A549 (cell line): ENCODE measurements around the gene ARPC1B. TPM values are rescaled to one million over a fixed set of nuclear protein-coding genes. Genes with fewer than 3 reads are reported as not detected.
"Not testable (repeated sequence)": the region's sequence is repeated elsewhere in the genome, so short reads cannot be mapped to it uniquely, and the experiment has no call there.

Experiments used
- ATAC-seq, 2 experiments: fragments of 200-7000 bp in 1 of 2; fragments of >200 bp in 1 of 2; cut with Nextera tagmentation in 1 of 2; cut with Tn5 transposase in 1 of 2; 3 replicates each; pipeline versions ENCODE4 v1.8.0 to v1.9.1; 2018 to 2020; ENCODE audit warnings: mild to moderate bottlenecking in 1 of 2, moderate library complexity in 1 of 2
- CTCF ChIA-PET: fragments of 300-600 bp; sonication (Branson Sonifier 250); formaldehyde crosslinking; extraction: SDS; loops from one replicate; lab custom pipeline; 2021; ENCODE audit warnings: antibody characterized with exemption, inconsistent platforms; lab: Yijun Ruan, JAX
- POLR2A ChIA-PET: fragments of 350-600 bp; formaldehyde crosslinking; extraction: SDS; loops from one replicate; lab custom pipeline; 2021; ENCODE audit warnings: antibody characterized with exemption, inconsistent platforms; lab: Yijun Ruan, JAX
- DNase-seq, 2 experiments: peaks; one replicate each; pipeline versions ENCODE4 v3.0.0 to v3.0.0-alpha.2; 2011 to 2016; ENCODE audit warnings: low read depth in 1 of 2, low spot score in 1 of 2
- FAIRE-seq: peaks from 2 replicates; lab custom pipeline; 2011; peaks lifted over from hg19 to GRCh38; lab: Jason Lieb, UNC
- H3K27ac ChIP-seq, 2 experiments: fragments of >200 bp; sonication (Bioruptor Twin); formaldehyde crosslinking; 3 replicates each; pipeline ENCODE4 v1.5.1; 2016 to 2017
- H3K4me1 ChIP-seq: fragments of >200 bp; sonication (Bioruptor Twin); formaldehyde crosslinking; 3 replicates; pipeline ENCODE4 v1.6.1; 2016
- H3K4me2 ChIP-seq: fragments of >200 bp; sonication (Bioruptor Twin); formaldehyde crosslinking; 3 replicates; pipeline ENCODE4 v1.6.1; 2016
- H3K4me3 ChIP-seq: fragments of >200 bp; sonication (Bioruptor Twin); formaldehyde crosslinking; 3 replicates; pipeline ENCODE4 v1.5.1; 2016
- H3K9me3 ChIP-seq: fragments of >200 bp; sonication (Bioruptor Twin); formaldehyde crosslinking; 3 replicates; pipeline ENCODE4 v1.6.1; 2016
- ATOH8 ChIP-seq: fragments of 250-450 bp; sonication (Bioruptor Pico); IDR thresholded peaks from 2 replicates; pipeline ENCODE4 v1.5.0; 2020; ENCODE audit warnings: low read depth, mild to moderate bottlenecking, moderate library complexity
- BCL3 ChIP-seq: fragments of >200 bp; sonication (Bioruptor Twin); formaldehyde crosslinking; IDR thresholded peaks from 3 replicates; pipeline ENCODE4 v1.6.1; 2016
- BHLHE40 ChIP-seq: IDR thresholded peaks from 2 replicates; pipeline ENCODE4 v1.6.1; 2012; ENCODE audit warnings: low read depth, low read length, inconsistent platforms
- CBX8 ChIP-seq: fragments of 200-600 bp; sonication (generic); IDR thresholded peaks from 2 replicates; pipeline ENCODE4 v1.6.1; 2016
- EHF ChIP-seq: fragments of 250-450 bp; sonication (Bioruptor Pico); IDR thresholded peaks from 2 replicates; pipeline ENCODE4 v1.5.0; 2020; ENCODE audit warnings: mild to moderate bottlenecking
- EHMT2 ChIP-seq: fragments of 200-600 bp; sonication (generic); IDR thresholded peaks from 2 replicates; pipeline ENCODE4 v1.6.1; 2016; ENCODE audit warnings: antibody characterized with exemption, low read depth, mild to moderate bottlenecking, moderate library complexity
- ESRRA ChIP-seq: fragments of 150-350 bp; IDR thresholded peaks from 2 replicates; pipeline ENCODE4 v1.6.1; 2014; ENCODE audit warnings: mild to moderate bottlenecking, low read length, borderline replicate concordance
- HEYL ChIP-seq: fragments of 250-450 bp; sonication (Bioruptor Pico); IDR thresholded peaks from 2 replicates; pipeline ENCODE4 v1.8.0; 2021; ENCODE audit warnings: mild to moderate bottlenecking, moderate library complexity
- HOXB13 ChIP-seq: fragments of 250-450 bp; sonication (Bioruptor Pico); IDR thresholded peaks from 2 replicates; pipeline ENCODE4 v1.5.0; 2020; ENCODE audit warnings: low read depth, mild to moderate bottlenecking, moderate library complexity
- JUNB ChIP-seq: fragments of >200 bp; sonication (Bioruptor Twin); formaldehyde crosslinking; IDR thresholded peaks from 2 replicates; pipeline ENCODE4 v1.6.1; 2016
- MAFK ChIP-seq: fragments of 450-650 bp; IDR thresholded peaks from 2 replicates; pipeline ENCODE4 v1.6.1; 2014; ENCODE audit not compliant: partially characterized antibody
- NFE2L2 ChIP-seq: fragments of 150-350 bp; conservative IDR thresholded peaks from 2 replicates; pipeline ENCODE4 v1.6.1; 2014; ENCODE audit warnings: low read length
- RCOR1 ChIP-seq: fragments of 150-350 bp; IDR thresholded peaks from 2 replicates; pipeline ENCODE4 v1.6.1; 2014; ENCODE audit warnings: antibody characterized with exemption, low read length, low read depth
- REST ChIP-seq: fragments of 200-600 bp; sonication (generic); IDR thresholded peaks from 2 replicates; pipeline ENCODE4 v1.6.1; 2016; ENCODE audit warnings: antibody characterized with exemption, mild to moderate bottlenecking, moderate library complexity
- RNF2 ChIP-seq: fragments of 200-600 bp; sonication (generic); IDR thresholded peaks from 2 replicates; pipeline ENCODE4 v1.6.1; 2016; ENCODE audit warnings: low read depth, mild to moderate bottlenecking, antibody characterized with exemption, moderate library complexity, borderline replicate concordance
- SMC3 ChIP-seq: fragments of >200 bp; sonication (Bioruptor Twin); formaldehyde crosslinking; IDR thresholded peaks from 3 replicates; pipeline ENCODE4 v1.6.1; 2018; ENCODE audit warnings: inconsistent platforms
- ZC3H11A ChIP-seq: fragments of 450-650 bp; IDR thresholded peaks from 2 replicates; pipeline ENCODE4 v1.6.1; 2014; ENCODE audit warnings: antibody characterized with exemption, mild to moderate bottlenecking
- ZSCAN20 ChIP-seq: fragments of 250-450 bp; sonication (Bioruptor Pico); IDR thresholded peaks from 2 replicates; pipeline ENCODE4 v1.8.0; 2022; ENCODE audit warnings: mild to moderate bottlenecking, moderate library complexity
- WGBS: methylation state at CpG from one replicate; pipeline ENCODE4 v1.1.6; 2017; ENCODE audit errors: missing lambda C conversion rate; 5-methylcytosine and 5-hydroxymethylcytosine counted together
- polyA plus RNA-seq, 4 experiments: library from polyadenylated mRNA; depleted of rRNA in 3 of 4; stranded (reverse); fragments of >200 nt; fragmentation: RNase III in 1 of 4; extraction: RNeasy Plus Mini Kit Qiagen cat#74134 plus additional on column Dnase treatment in 1 of 4; gene quantifications; 2 replicates in 3 of 4; 3 replicates in 1 of 4; pipeline ENCODE4 v1.2.3, GENCODE V29; 2011 to 2017
- TF ChIP-seq, protein P1 (sequence below): IDR thresholded peaks from 2 replicates; pipeline ENCODE4 v1.6.1; 2012
- TF ChIP-seq, protein P2 (sequence below): IDR thresholded peaks from 2 replicates; pipeline ENCODE4 v1.6.1; 2012

The ARPC1B gene
- polyA plus RNA-seq, 2 of the 4 experiments (the other 2 are of a cell fraction) = 197 to 294 TPM

- no peak for TF ChIP-seq BCL3
- TF ChIP-seq JUNB = no peak
- no peak for TF ChIP-seq SMC3
- TF ChIP-seq, protein P1, sequence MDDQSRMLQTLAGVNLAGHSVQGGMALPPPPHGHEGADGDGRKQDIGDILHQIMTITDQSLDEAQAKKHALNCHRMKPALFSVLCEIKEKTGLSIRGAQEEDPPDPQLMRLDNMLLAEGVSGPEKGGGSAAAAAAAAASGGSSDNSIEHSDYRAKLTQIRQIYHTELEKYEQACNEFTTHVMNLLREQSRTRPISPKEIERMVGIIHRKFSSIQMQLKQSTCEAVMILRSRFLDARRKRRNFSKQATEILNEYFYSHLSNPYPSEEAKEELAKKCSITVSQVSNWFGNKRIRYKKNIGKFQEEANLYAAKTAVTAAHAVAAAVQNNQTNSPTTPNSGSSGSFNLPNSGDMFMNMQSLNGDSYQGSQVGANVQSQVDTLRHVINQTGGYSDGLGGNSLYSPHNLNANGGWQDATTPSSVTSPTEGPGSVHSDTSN = no peak
- no peak for TF ChIP-seq ESRRA
- TF ChIP-seq, all 56 proteins: peak for 0
These were observed 4.6 kb downstream of the ARPC1B start (continued) for GRCh38 chr7:99379043-99379577.

- ATAC-seq, H3K4me3 ChIP-seq, POLR2A ChIA-PET, DNase-seq, FAIRE-seq, H3K9me3 ChIP-seq: not testable (repeated sequence)
- H3K4me1 ChIP-seq = peaks cover 54% of the 10 kb centered on the region
- CTCF ChIA-PET = interaction anchor here (1.1 kb wide), 1 partner anchor 20 kb away, joined by 3 read pairs; no protein-coding TSS in a partner anchor
- peak overlapping the region; percentile 52 to 78; a peak in 5 of 6 replicates for H3K27ac ChIP-seq
- peak overlapping the region; percentile 60 for H3K4me2 ChIP-seq
- WGBS = 66% methylated on average over 7 of the region's 7 CpGs
These were observed 5.1 kb downstream of the ARPC1B start for GRCh38 chr7:99379693-99380031.

DNA sequence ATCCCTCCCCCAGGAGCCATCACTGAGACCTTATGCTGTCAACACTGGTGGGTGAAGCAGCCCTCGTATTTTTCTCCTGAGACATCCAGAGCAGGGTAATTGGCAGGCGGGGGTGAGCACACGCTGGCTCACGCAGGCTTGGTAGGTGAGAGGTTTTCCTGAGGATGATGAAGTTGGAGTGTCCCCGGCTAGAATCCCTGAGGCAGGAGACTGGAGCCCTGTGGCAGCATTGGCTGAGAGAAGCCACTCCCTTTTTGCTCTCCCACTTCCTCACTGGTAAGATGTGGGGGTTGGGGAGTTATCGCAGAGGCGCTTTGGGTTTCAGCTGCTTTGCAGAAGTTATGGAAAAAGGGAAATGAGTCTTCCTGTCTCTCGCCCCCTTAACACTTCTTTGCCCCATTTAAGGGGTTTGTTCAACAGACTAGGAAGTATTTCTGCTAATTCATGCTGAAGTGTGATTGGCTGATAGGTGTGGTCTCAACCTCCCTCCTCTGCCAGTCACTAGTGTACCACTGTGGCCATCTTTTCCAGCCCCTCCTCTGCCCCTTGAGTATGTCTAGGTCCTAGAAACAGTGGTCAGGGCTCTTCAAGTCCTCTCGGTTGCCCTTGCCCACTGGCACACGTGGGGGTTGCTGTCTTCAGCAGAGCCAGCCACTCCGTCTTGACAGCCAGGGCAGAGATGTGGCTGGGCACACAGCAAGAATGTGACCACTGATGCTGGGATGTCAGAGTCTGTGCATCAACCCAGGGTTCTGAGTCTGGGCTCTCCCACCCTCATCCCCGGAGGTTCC is 5.7 kb downstream of the ARPC1B start:
- ATAC-seq (peak; percentile 14 to 23; a peak in 3 of 6 replicates), FAIRE-seq (no peak), DNase-seq (no peak)
- peak overlapping the region; percentile 52 to 78; a peak in 5 of 6 replicates for H3K27ac ChIP-seq
- ChIA-PET CTCF (no interaction called here), POLR2A (no interaction called here)
- no peak overlapping the region for H3K4me3 ChIP-seq
- H3K4me1 ChIP-seq = peaks cover 54% of the 10 kb centered on the region
- no peak for TF ChIP-seq MAFK
- no peaks in the 10 kb centered on the region for H3K9me3 ChIP-seq
- H3K4me2 ChIP-seq = peak overlapping the region; percentile 60
- WGBS = 65% methylated on average over 12 of the region's 12 CpGs

DNA sequence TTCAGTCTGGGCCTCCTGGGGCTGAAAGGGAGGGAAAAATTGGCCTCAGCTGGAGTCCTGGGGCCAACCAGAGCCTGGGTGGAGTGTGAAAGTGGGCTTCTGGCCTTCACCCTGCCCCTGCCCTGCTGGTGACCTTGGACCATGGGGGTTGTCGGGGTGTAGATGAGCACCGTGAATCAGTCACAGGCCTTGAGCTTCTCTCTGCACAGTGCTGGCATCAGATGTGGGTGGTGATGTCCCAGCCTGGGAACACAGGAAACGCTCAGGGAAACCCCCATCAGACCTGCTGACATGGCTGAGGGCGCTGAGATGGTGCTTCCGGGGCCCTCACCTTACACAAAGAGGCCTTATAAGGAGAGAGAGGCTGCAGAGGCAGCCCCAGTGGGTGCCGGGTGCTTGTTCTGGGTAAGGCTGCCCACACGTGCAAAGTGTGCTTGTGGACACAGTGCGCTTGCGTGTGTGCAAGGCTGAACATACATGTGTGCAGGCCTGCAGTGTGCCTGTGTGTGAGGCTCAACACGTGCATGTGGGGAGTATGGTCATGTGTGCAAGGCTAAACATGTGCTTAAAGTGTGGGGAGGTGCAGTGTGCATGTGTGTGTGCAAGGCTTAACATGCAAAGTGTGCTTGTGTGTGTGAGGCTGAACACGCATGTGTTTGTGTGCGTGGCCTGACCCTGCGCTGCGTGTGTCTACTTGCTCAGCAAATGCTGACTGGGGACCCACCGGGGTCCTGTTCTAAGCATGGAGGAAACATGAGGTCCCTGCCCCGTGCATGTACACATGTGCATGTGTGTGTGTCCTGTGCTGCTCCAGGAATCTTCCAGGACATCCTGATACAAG is 6.5 kb downstream of the ARPC1B start:
- DNase-seq (no peak), ATAC-seq (peak; percentile 8; a peak in 4 of 6 replicates), FAIRE-seq (no peak)
- no peaks in the 10 kb centered on the region for H3K9me3 ChIP-seq
- 78% methylated on average over 16 of the region's 16 CpGs for WGBS
- H3K27ac ChIP-seq = peak overlapping the region; percentile 52 to 78; a peak in 4 of 6 replicates
- H3K4me2 ChIP-seq = peak overlapping the region; percentile 60
- H3K4me3 ChIP-seq = no peak overlapping the region
- ChIA-PET POLR2A (no interaction called here), CTCF (no interaction called here)
- peaks cover 48% of the 10 kb centered on the region for H3K4me1 ChIP-seq
- TF ChIP-seq REST (no peak), ZC3H11A (no peak), RNF2 (no peak), RCOR1 (no peak), MAFK (no peak), NFE2L2 (no peak), BHLHE40 (no peak), HEYL (CRISPR knock-in tag) (no peak), EHMT2 (no peak), CBX8 (no peak), EHF (no peak), BCL3 (no peak), ATOH8 (CRISPR knock-in tag) (no peak), HOXB13 (CRISPR knock-in tag) (no peak), ZSCAN20 (CRISPR knock-in tag) (no peak)
- TF ChIP-seq, protein P2, sequence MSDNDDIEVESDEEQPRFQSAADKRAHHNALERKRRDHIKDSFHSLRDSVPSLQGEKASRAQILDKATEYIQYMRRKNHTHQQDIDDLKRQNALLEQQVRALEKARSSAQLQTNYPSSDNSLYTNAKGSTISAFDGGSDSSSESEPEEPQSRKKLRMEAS = no peak
